Fibroblast of mammary gland (primary cell): ENCODE measurements around the gene RAB39B.

Source experiments
- DNase-seq: peaks from one replicate; pipeline ENCODE4 v3.0.0-alpha.2; 2010; ENCODE audit warnings: low read depth
- H3K4me3 ChIP-seq: 2 replicates; pipeline ENCODE4 v1.5.1; 2011; ENCODE audit warnings: low read depth, mild to moderate bottlenecking, low read length, moderate library complexity; ENCODE audit not compliant: control insufficient read depth
- TF ChIP-seq, protein P1 (sequence below): conservative IDR thresholded peaks from 2 replicates; pipeline ENCODE4 v1.5.1; 2011; ENCODE audit warnings: low read depth, low read length, inconsistent platforms; ENCODE audit not compliant: control insufficient read depth, insufficient read depth

RAB39B gene

GRCh38 chrX:155262970-155263754 lies 1.1 kb downstream of the RAB39B start:
- TF ChIP-seq, protein P1, sequence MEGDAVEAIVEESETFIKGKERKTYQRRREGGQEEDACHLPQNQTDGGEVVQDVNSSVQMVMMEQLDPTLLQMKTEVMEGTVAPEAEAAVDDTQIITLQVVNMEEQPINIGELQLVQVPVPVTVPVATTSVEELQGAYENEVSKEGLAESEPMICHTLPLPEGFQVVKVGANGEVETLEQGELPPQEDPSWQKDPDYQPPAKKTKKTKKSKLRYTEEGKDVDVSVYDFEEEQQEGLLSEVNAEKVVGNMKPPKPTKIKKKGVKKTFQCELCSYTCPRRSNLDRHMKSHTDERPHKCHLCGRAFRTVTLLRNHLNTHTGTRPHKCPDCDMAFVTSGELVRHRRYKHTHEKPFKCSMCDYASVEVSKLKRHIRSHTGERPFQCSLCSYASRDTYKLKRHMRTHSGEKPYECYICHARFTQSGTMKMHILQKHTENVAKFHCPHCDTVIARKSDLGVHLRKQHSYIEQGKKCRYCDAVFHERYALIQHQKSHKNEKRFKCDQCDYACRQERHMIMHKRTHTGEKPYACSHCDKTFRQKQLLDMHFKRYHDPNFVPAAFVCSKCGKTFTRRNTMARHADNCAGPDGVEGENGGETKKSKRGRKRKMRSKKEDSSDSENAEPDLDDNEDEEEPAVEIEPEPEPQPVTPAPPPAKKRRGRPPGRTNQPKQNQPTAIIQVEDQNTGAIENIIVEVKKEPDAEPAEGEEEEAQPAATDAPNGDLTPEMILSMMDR, result no peak
- no peak for DNase-seq
- no peak overlapping the region for H3K4me3 ChIP-seq

GRCh38 chrX:155259752-155260151 lies 4.5 kb downstream of the RAB39B start:
- TF ChIP-seq, protein P1, result no peak
- no peak for DNase-seq
- H3K4me3 ChIP-seq, result no peak overlapping the region

- DNase-seq, result no peak
- TF ChIP-seq, protein P1, result no peak
- no peak overlapping the region for H3K4me3 ChIP-seq
Observed at GRCh38 chrX:155251391-155251790, 12.9 kb downstream of the RAB39B start.

- DNase-seq, result no peak
- TF ChIP-seq, protein P1, result no peak
- H3K4me3 ChIP-seq, result no peak overlapping the region
Observed at GRCh38 chrX:155247497-155247896, 16.8 kb downstream of the RAB39B start.

DNA sequence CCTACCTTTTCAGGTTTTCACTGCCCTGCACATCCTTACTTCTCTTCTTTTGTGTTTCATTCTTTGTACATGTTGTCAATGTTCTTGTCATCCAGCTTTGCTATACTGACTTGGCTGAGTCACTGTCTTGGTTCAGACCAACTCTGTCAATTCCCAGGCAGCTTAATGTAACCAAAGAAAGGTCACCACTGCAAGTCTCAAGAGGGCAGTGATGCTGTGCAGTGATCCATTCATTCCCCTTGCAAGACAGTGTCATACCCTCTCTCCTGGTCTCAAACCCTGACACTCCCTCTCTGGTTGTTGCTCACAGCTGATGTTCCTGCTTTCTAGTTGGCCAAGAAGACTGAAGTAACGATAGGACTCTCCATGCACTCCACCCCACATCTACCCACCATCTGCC lies 17.5 kb downstream of the RAB39B start:
- TF ChIP-seq, protein P1, result no peak
- DNase-seq, result peak; percentile 2
- H3K4me3 ChIP-seq, result no peak overlapping the region

- TF ChIP-seq, protein P1, result no peak
- H3K4me3 ChIP-seq, result no peak overlapping the region
- no peak for DNase-seq
Observed at GRCh38 chrX:155242300-155242699, 22.0 kb downstream of the RAB39B start.

- H3K4me3 ChIP-seq, result no peak overlapping the region
- no peak for DNase-seq
- TF ChIP-seq, protein P1, result no peak
Observed at GRCh38 chrX:155237719-155238118, 26.6 kb downstream of the RAB39B start.
